HepG2 (cell line): ENCODE results near the gene GALR3. TPM values are rescaled to one million over a fixed set of nuclear protein-coding genes. Genes with fewer than 3 reads are reported as not detected.

Experiments used
- AKAP8 ChIP-seq: sonication (generic); formaldehyde crosslinking; IDR thresholded peaks from 2 replicates; pipeline ENCODE4 v1.5.1; 2020; ENCODE audit warnings: mild to moderate bottlenecking, missing genetic modification reagents
- ARHGAP35 ChIP-seq: sonication (generic); formaldehyde crosslinking; IDR thresholded peaks from 2 replicates; pipeline ENCODE4 v1.9.0; 2022; ENCODE audit warnings: mild to moderate bottlenecking, inconsistent platforms, moderate library complexity, missing genetic modification reagents, borderline replicate concordance
- CBX1 ChIP-seq: IDR thresholded peaks from one replicate; pipeline ENCODE4 v1.6.1; 2016; ENCODE audit warnings: antibody characterized with exemption, low read depth
- CREM ChIP-seq, 2 experiments: sonication (generic) in 1 of 2; formaldehyde crosslinking in 1 of 2; IDR thresholded peaks; 2 replicates each; pipeline versions ENCODE4 v1.4.0 to v1.6.1; 2016 to 2020; ENCODE audit warnings: antibody characterized with exemption in 1 of 2, mild to moderate bottlenecking in 1 of 2, missing genetic modification reagents in 1 of 2
- RBM39 ChIP-seq: fragments of 200-400 bp; formaldehyde crosslinking; IDR thresholded peaks from one replicate; pipeline ENCODE4 v1.6.1; 2018; ENCODE audit warnings: antibody characterized with exemption, mild to moderate bottlenecking, low read depth, low read length; ENCODE audit not compliant: poor library complexity, severe bottlenecking
- SP2 ChIP-seq: sonication (generic); formaldehyde crosslinking; IDR thresholded peaks from 2 replicates; pipeline ENCODE4 v1.5.1; 2020; ENCODE audit warnings: mild to moderate bottlenecking, missing genetic modification reagents
- SP5 ChIP-seq: IDR thresholded peaks from 2 replicates; pipeline ENCODE4 v1.6.1; 2016; ENCODE audit warnings: low read depth, borderline replicate concordance
- SRY ChIP-seq: sonication (generic); formaldehyde crosslinking; IDR thresholded peaks from 2 replicates; pipeline ENCODE4 v1.8.0; 2022; ENCODE audit warnings: mild to moderate bottlenecking, missing genetic modification reagents
- YY1 ChIP-seq: IDR thresholded peaks from 2 replicates; pipeline ENCODE4 v1.6.1; 2011; ENCODE audit warnings: low read length, low read depth, moderate library complexity, mild to moderate bottlenecking; ENCODE audit not compliant: insufficient read depth, insufficient replicate concordance
- ZNF225 ChIP-seq: sonication (generic); formaldehyde crosslinking; IDR thresholded peaks from 2 replicates; pipeline ENCODE4 v1.4.0; 2020; ENCODE audit warnings: mild to moderate bottlenecking, missing genetic modification reagents
- ZNF343 ChIP-seq: sonication (generic); formaldehyde crosslinking; IDR thresholded peaks from 2 replicates; pipeline ENCODE4 v1.4.0; 2020; ENCODE audit warnings: mild to moderate bottlenecking, missing genetic modification reagents
- ZNF674 ChIP-seq: sonication (generic); formaldehyde crosslinking; IDR thresholded peaks from 2 replicates; pipeline ENCODE4 v1.5.0; 2020; ENCODE audit warnings: low read depth, mild to moderate bottlenecking, missing genetic modification reagents
- polyA plus RNA-seq, 8 experiments: library from polyadenylated mRNA; depleted of rRNA in 3 of 8; stranded (reverse) in 7 of 8; unstranded in 1 of 8; fragments of >200 nt; fragmentation: Illumina TruSeq in 4 of 8; extraction: Trizol in 4 of 8; gene quantifications; 2 replicates each; pipeline versions ENCODE4 v1.2.1 to v1.2.3, GENCODE V29; 2011 to 2016; ENCODE audit warnings: low read depth in 4 of 8, missing spikeins in 1 of 8, mixed read lengths in 1 of 8; ENCODE audit not compliant: insufficient read depth in 1 of 8
- total RNA-seq, 5 experiments: library from RNA; depleted of rRNA; stranded (reverse); fragments of >200 nt; fragmentation: Illumina TruSeq; extraction: Trizol; gene quantifications; 2 replicates each; pipeline ENCODE4 v1.2.3, GENCODE V29; 2016; ENCODE audit warnings: low read depth in 1 of 5
- TF ChIP-seq, protein P1 (sequence below): sonication (generic); formaldehyde crosslinking; IDR thresholded peaks from 2 replicates; pipeline ENCODE4 v1.4.0; 2020; ENCODE audit warnings: missing genetic modification reagents
- TF ChIP-seq, protein P2 (sequence below): sonication (generic); formaldehyde crosslinking; IDR thresholded peaks from 2 replicates; pipeline ENCODE4 v1.4.0; 2020; ENCODE audit warnings: missing genetic modification reagents
- TF ChIP-seq, protein P3 (sequence below): sonication (generic); formaldehyde crosslinking; IDR thresholded peaks from 2 replicates; pipeline ENCODE4 v1.5.1; 2020; ENCODE audit warnings: missing genetic modification reagents, mild to moderate bottlenecking, borderline replicate concordance
- TF ChIP-seq, protein P4 (sequence below): sonication (generic); formaldehyde crosslinking; IDR thresholded peaks from 2 replicates; pipeline ENCODE4 v1.4.0; 2020; ENCODE audit warnings: missing genetic modification reagents
- TF ChIP-seq, protein P5 (sequence below): sonication (generic); formaldehyde crosslinking; IDR thresholded peaks from 2 replicates; pipeline ENCODE4 v1.8.1; 2022; ENCODE audit warnings: mild to moderate bottlenecking, missing genetic modification reagents

GALR3 gene
- total and polyA plus RNA-seq, 2 of the 13 experiments (the other 11 are each of a cell fraction or from before 2014, with no cell fraction given), result 0.13 TPM; not detected in 1

DNA sequence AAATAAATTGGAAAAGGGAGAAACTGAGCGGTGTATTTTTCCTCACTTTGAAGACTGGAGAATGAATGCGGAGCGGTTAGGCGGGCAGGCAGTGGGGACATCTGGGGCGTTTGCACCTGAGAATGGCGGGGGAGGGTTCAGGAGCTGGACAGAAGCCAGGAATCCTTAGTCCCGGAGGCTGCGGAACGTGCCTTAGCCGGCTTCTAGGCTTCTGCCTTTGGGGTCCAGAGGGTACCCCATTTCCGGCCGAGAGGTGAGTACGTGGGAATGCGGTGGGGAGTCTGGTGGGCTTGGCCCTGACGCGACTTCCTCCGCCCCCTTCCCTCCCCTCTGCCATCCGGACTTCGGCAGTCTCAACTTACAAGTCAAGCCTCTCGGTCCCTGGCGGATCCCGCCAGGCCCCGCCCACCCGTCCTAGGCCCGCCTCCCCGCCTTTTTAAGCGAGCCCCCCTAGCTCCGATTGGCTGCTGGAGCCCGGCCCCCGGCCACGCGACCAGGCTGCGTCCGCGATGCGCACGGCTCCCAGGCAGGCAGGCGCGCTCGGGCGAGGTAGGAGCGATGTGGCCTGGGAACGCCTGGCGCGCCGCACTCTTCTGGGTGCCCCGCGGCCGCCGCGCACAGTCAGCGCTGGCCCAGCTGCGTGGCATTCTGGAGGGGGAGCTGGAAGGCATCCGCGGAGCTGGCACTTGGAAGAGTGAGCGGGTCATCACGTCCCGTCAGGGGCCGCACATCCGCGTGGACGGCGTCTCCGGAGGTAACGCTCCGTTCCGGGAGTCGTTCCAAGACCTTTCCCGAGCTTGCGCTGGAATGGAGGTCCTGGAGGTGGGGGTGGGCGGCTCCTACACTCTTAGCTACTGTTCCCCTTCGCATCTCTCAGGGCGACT, 15.5 kb upstream of the GALR3 start, which contains the start of gene GCAT (continued):
- TF ChIP-seq ARHGAP35 (CRISPR knock-in tag) (peak; percentile 44; the same call in 1 of the 2 replicates), RBM39 (peak; percentile 65), CREM (IDR thresholded peaks at IDR 0.05) (peak; percentile 42; the same call in 1 of the 2 replicates), CREM (CRISPR knock-in tag; IDR thresholded peaks at IDR 0.05) (no peak), ZNF225 (CRISPR knock-in tag) (0 out of 2 replicates have a peak, but pooled peaks have one; percentile 40), ZNF674 (peak; percentile 86; the same call in 1 of the 2 replicates), ZNF343 (CRISPR knock-in tag) (0 out of 2 replicates have a peak, but pooled peaks have one; percentile 55), SP2 (peak; percentile 74), CBX1 (peak; percentile 56), SP5 (CRISPR knock-in tag) (peak; percentile 82), YY1 (peak; percentile 9), SRY (peak; percentile 48; the same call in 1 of the 2 replicates), AKAP8 (CRISPR knock-in tag) (peak; percentile 96)
- TF ChIP-seq, protein P1, sequence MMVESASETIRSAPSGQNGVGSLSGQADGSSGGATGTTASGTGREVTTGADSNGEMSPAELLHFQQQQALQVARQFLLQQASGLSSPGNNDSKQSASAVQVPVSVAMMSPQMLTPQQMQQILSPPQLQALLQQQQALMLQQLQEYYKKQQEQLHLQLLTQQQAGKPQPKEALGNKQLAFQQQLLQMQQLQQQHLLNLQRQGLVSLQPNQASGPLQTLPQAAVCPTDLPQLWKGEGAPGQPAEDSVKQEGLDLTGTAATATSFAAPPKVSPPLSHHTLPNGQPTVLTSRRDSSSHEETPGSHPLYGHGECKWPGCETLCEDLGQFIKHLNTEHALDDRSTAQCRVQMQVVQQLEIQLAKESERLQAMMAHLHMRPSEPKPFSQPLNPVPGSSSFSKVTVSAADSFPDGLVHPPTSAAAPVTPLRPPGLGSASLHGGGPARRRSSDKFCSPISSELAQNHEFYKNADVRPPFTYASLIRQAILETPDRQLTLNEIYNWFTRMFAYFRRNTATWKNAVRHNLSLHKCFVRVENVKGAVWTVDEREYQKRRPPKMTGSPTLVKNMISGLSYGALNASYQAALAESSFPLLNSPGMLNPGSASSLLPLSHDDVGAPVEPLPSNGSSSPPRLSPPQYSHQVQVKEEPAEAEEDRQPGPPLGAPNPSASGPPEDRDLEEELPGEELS, result peak; percentile 70
- TF ChIP-seq, protein P2, sequence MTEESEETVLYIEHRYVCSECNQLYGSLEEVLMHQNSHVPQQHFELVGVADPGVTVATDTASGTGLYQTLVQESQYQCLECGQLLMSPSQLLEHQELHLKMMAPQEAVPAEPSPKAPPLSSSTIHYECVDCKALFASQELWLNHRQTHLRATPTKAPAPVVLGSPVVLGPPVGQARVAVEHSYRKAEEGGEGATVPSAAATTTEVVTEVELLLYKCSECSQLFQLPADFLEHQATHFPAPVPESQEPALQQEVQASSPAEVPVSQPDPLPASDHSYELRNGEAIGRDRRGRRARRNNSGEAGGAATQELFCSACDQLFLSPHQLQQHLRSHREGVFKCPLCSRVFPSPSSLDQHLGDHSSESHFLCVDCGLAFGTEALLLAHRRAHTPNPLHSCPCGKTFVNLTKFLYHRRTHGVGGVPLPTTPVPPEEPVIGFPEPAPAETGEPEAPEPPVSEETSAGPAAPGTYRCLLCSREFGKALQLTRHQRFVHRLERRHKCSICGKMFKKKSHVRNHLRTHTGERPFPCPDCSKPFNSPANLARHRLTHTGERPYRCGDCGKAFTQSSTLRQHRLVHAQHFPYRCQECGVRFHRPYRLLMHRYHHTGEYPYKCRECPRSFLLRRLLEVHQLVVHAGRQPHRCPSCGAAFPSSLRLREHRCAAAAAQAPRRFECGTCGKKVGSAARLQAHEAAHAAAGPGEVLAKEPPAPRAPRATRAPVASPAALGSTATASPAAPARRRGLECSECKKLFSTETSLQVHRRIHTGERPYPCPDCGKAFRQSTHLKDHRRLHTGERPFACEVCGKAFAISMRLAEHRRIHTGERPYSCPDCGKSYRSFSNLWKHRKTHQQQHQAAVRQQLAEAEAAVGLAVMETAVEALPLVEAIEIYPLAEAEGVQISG, result peak; percentile 57
- TF ChIP-seq, protein P3, sequence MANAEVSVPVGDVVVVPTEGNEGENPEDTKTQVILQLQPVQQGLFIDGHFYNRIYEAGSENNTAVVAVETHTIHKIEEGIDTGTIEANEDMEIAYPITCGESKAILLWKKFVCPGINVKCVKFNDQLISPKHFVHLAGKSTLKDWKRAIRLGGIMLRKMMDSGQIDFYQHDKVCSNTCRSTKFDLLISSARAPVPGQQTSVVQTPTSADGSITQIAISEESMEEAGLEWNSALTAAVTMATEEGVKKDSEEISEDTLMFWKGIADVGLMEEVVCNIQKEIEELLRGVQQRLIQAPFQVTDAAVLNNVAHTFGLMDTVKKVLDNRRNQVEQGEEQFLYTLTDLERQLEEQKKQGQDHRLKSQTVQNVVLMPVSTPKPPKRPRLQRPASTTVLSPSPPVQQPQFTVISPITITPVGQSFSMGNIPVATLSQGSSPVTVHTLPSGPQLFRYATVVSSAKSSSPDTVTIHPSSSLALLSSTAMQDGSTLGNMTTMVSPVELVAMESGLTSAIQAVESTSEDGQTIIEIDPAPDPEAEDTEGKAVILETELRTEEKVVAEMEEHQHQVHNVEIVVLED, result peak; percentile 69; the same call in 1 of the 2 replicates
- TF ChIP-seq, protein P4, sequence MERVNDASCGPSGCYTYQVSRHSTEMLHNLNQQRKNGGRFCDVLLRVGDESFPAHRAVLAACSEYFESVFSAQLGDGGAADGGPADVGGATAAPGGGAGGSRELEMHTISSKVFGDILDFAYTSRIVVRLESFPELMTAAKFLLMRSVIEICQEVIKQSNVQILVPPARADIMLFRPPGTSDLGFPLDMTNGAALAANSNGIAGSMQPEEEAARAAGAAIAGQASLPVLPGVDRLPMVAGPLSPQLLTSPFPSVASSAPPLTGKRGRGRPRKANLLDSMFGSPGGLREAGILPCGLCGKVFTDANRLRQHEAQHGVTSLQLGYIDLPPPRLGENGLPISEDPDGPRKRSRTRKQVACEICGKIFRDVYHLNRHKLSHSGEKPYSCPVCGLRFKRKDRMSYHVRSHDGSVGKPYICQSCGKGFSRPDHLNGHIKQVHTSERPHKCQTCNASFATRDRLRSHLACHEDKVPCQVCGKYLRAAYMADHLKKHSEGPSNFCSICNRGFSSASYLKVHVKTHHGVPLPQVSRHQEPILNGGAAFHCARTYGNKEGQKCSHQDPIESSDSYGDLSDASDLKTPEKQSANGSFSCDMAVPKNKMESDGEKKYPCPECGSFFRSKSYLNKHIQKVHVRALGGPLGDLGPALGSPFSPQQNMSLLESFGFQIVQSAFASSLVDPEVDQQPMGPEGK (CRISPR knock-in tag), result peak; percentile 76
- TF ChIP-seq, protein P5, sequence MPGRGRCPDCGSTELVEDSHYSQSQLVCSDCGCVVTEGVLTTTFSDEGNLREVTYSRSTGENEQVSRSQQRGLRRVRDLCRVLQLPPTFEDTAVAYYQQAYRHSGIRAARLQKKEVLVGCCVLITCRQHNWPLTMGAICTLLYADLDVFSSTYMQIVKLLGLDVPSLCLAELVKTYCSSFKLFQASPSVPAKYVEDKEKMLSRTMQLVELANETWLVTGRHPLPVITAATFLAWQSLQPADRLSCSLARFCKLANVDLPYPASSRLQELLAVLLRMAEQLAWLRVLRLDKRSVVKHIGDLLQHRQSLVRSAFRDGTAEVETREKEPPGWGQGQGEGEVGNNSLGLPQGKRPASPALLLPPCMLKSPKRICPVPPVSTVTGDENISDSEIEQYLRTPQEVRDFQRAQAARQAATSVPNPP (CRISPR knock-in tag), result no peak
